Trophoblast cell (in vitro differentiated cells and primary cell): ENCODE results near the gene HGF.

Experiments used
- DNase-seq, 2 donors: peaks; one replicate each; pipeline ENCODE4 v3.0.0-alpha.2; 2016
- H2AFZ ChIP-seq: 2 replicates; pipeline ENCODE4 v1.6.1; 2013; ENCODE audit warnings: low read length, moderate library complexity, mild to moderate bottlenecking; ENCODE audit not compliant: insufficient read depth, poor library complexity
- H2AK5ac ChIP-seq: 2 replicates; pipeline ENCODE4 v1.6.1; 2013; ENCODE audit warnings: mild to moderate bottlenecking, low read length
- H2BK120ac ChIP-seq: 2 replicates; pipeline ENCODE4 v1.6.1; 2013; ENCODE audit warnings: low read length, mild to moderate bottlenecking, moderate library complexity; ENCODE audit not compliant: insufficient read depth, poor library complexity
- H2BK12ac ChIP-seq: 2 replicates; pipeline ENCODE4 v1.6.1; 2013; ENCODE audit warnings: mild to moderate bottlenecking, low read length, moderate library complexity
- H2BK5ac ChIP-seq: 2 replicates; pipeline ENCODE4 v1.6.1; 2013; ENCODE audit warnings: low read length, low read depth, moderate library complexity, mild to moderate bottlenecking; ENCODE audit not compliant: poor library complexity
- H3K14ac ChIP-seq: 2 replicates; pipeline ENCODE4 v1.6.1; 2013; ENCODE audit warnings: mild to moderate bottlenecking, low read length
- H3K18ac ChIP-seq: 2 replicates; pipeline ENCODE4 v1.6.1; 2013; ENCODE audit warnings: mild to moderate bottlenecking, low read length
- H3K23ac ChIP-seq: 2 replicates; pipeline ENCODE4 v1.6.1; 2013; ENCODE audit warnings: low read length
- H3K27ac ChIP-seq: 2 replicates; pipeline ENCODE4 v1.5.1; 2013; ENCODE audit warnings: low read depth, mild to moderate bottlenecking, inconsistent platforms, low read length, moderate library complexity
- H3K27me3 ChIP-seq: 2 replicates; pipeline ENCODE4 v1.6.1; 2013; ENCODE audit warnings: inconsistent platforms, mild to moderate bottlenecking, low read length, moderate library complexity; ENCODE audit not compliant: insufficient read depth
- H3K36me3 ChIP-seq, 2 experiments: 1 replicate in 1 of 2; 2 replicates in 1 of 2; pipeline ENCODE4 v1.6.1; 2013; ENCODE audit warnings: low read length in 2 of 2, mild to moderate bottlenecking in 2 of 2, moderate library complexity in 1 of 2; ENCODE audit not compliant: insufficient read depth in 2 of 2, control insufficient read depth in 1 of 2
- H3K4ac ChIP-seq: 2 replicates; pipeline ENCODE4 v1.6.1; 2013; ENCODE audit warnings: low read depth, mild to moderate bottlenecking, low read length, moderate library complexity
- H3K4me1 ChIP-seq, 2 experiments: 1 replicate in 1 of 2; 2 replicates in 1 of 2; pipeline ENCODE4 v1.6.1; 2013; ENCODE audit warnings: low read length in 2 of 2, mild to moderate bottlenecking in 2 of 2, moderate library complexity in 1 of 2; ENCODE audit not compliant: insufficient read depth in 2 of 2, control insufficient read depth in 1 of 2
- H3K4me2 ChIP-seq: 2 replicates; pipeline ENCODE4 v1.6.1; 2013; ENCODE audit warnings: inconsistent platforms, mild to moderate bottlenecking, low read length, moderate library complexity
- H3K4me3 ChIP-seq: 2 replicates; pipeline ENCODE4 v1.5.1; 2013; ENCODE audit warnings: mild to moderate bottlenecking, low read depth, low read length, inconsistent platforms
- H3K79me1 ChIP-seq: one replicate; pipeline ENCODE4 v1.6.1; 2013; ENCODE audit warnings: low read length
- H3K79me2 ChIP-seq: 2 replicates; pipeline ENCODE4 v1.6.1; 2013; ENCODE audit warnings: low read length, mild to moderate bottlenecking; ENCODE audit not compliant: control insufficient read depth, insufficient read depth, poor library complexity
- H3K9ac ChIP-seq: 2 replicates; pipeline ENCODE4 v1.6.1; 2013; ENCODE audit warnings: mild to moderate bottlenecking, low read length
- H3K9me3 ChIP-seq: 2 replicates; pipeline ENCODE4 v1.6.1; 2013; ENCODE audit warnings: low read depth, mild to moderate bottlenecking, control low read depth, inconsistent platforms, low read length; ENCODE audit not compliant: insufficient read depth
- H4K12ac ChIP-seq: 2 replicates; pipeline ENCODE4 v1.6.1; 2013; ENCODE audit warnings: low read depth, mild to moderate bottlenecking, low read length, moderate library complexity
- H4K8ac ChIP-seq: 2 replicates; pipeline ENCODE4 v1.6.1; 2013; ENCODE audit warnings: low read depth, mild to moderate bottlenecking, low read length, moderate library complexity
- H4K91ac ChIP-seq: one replicate; pipeline ENCODE4 v1.6.1; 2013; ENCODE audit warnings: low read depth, mild to moderate bottlenecking, low read length, moderate library complexity
- WGBS: extraction: QIAGEN DNeasy Blood & Tissue Kit; methylation state at CpG from one replicate; pipeline ENCODE4 v1.1.7; 2013; ENCODE audit warnings: missing lambda C conversion rate; ENCODE audit not compliant: insufficient read length, insufficient coverage; ENCODE audit errors: extremely low coverage; 5-methylcytosine and 5-hydroxymethylcytosine counted together

HGF gene

GRCh38 chr7:81753392-81753791 is 16.5 kb downstream of the HGF start:
- no peak overlapping the region for H4K8ac ChIP-seq
- H3K14ac ChIP-seq = no peak overlapping the region
- H4K12ac ChIP-seq = no peak overlapping the region
- no peak overlapping the region for H3K27ac ChIP-seq
- H3K27me3 ChIP-seq = no peaks in the 10 kb centered on the region
- no peaks in the 10 kb centered on the region for H3K36me3 ChIP-seq
- no peaks in the 10 kb centered on the region for H3K4me1 ChIP-seq
- H3K4ac ChIP-seq = no peak overlapping the region
- no peaks in the 10 kb centered on the region for H3K79me1 ChIP-seq
- no peak overlapping the region for H3K4me3 ChIP-seq
- no peak overlapping the region for H2BK5ac ChIP-seq
- no peak overlapping the region for H2BK120ac ChIP-seq
- no peak overlapping the region for H2AK5ac ChIP-seq
- no peak overlapping the region for H3K23ac ChIP-seq
- H2AFZ ChIP-seq = no peak overlapping the region
- no peak overlapping the region for H2BK12ac ChIP-seq
- no peak overlapping the region for H4K91ac ChIP-seq
- no peak overlapping the region for H3K18ac ChIP-seq
- H3K9me3 ChIP-seq = no peaks in the 10 kb centered on the region
- no CpG with 5 or more reads among the region's 1 CpG for WGBS
- no peak for DNase-seq
- no peaks in the 10 kb centered on the region for H3K79me2 ChIP-seq
- no peak overlapping the region for H3K9ac ChIP-seq
- H3K4me2 ChIP-seq = no peak overlapping the region

GRCh38 chr7:81752318-81752714 is 17.5 kb downstream of the HGF start:
- no peak overlapping the region for H3K14ac ChIP-seq
- H3K9me3 ChIP-seq = no peaks in the 10 kb centered on the region
- H3K79me2 ChIP-seq = no peaks in the 10 kb centered on the region
- no peaks in the 10 kb centered on the region for H3K27me3 ChIP-seq
- H3K9ac ChIP-seq = no peak overlapping the region
- H3K79me1 ChIP-seq = no peaks in the 10 kb centered on the region
- no peak overlapping the region for H2BK120ac ChIP-seq
- no peak overlapping the region for H2AK5ac ChIP-seq
- no peak overlapping the region for H4K8ac ChIP-seq
- no peak overlapping the region for H4K91ac ChIP-seq
- H3K23ac ChIP-seq = no peak overlapping the region
- no peak overlapping the region for H3K27ac ChIP-seq
- no peak overlapping the region for H3K4me2 ChIP-seq
- no CpG with 5 or more reads among the region's 3 CpGs for WGBS
- no peak overlapping the region for H2BK5ac ChIP-seq
- no peaks in the 10 kb centered on the region for H3K4me1 ChIP-seq
- H3K4me3 ChIP-seq = no peak overlapping the region
- no peak overlapping the region for H2BK12ac ChIP-seq
- H3K4ac ChIP-seq = no peak overlapping the region
- H2AFZ ChIP-seq = no peak overlapping the region
- no peak overlapping the region for H3K18ac ChIP-seq
- no peak overlapping the region for H4K12ac ChIP-seq
- DNase-seq = no peak
- no peaks in the 10 kb centered on the region for H3K36me3 ChIP-seq

DNA sequence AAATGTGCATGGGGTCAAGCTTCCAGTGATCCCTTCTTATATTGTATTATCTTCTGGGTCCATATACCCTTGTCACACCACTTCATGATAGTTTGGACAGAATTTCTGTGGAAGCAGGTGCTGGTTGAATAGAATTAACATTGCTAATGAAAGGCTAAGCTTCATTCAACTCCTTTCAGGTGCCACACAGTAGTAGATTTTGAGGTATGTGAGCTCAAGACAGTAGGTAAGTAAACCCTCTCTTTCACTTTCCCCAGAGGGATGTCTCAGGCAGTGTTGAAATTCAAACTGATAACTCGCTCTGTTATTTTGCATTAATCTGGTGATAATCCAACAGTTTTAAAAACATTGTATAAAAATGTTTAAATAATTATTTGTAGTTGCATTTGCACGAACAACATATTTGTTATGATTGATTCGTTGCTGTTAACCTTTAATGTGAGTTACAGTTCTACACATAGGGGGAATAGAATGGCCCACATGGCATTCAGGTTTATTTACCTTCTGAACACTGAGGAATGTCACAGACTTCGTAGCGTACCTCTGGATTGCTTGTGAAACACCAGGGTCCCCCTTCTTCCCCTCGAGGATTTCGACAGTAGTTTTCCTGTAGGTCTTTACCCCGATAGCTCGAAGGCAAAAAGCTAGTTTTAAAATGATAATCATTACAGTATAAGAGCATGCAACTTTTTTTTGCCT is 18.1 kb downstream of the HGF start:
- Histone ChIP-seq H3K27ac (no peak overlapping the region), H3K18ac (no peak overlapping the region), H4K8ac (no peak overlapping the region), H3K9ac (no peak overlapping the region), H3K4ac (no peak overlapping the region), H3K79me2 (no peaks in the 10 kb centered on the region), H3K27me3 (no peaks in the 10 kb centered on the region), H3K23ac (no peak overlapping the region), H4K91ac (no peak overlapping the region), H4K12ac (no peak overlapping the region), H2AFZ (no peak overlapping the region), H3K4me2 (no peak overlapping the region), H2AK5ac (no peak overlapping the region), H2BK5ac (no peak overlapping the region), H3K79me1 (no peaks in the 10 kb centered on the region), H3K4me1 (no peaks in the 10 kb centered on the region), H3K36me3 (no peaks in the 10 kb centered on the region), H3K9me3 (no peaks in the 10 kb centered on the region), H3K4me3 (no peak overlapping the region), H2BK120ac (no peak overlapping the region), H2BK12ac (no peak overlapping the region), H3K14ac (no peak overlapping the region)
- no CpG with 5 or more reads among the region's 9 CpGs for WGBS
- DNase-seq = no peak

GRCh38 chr7:81745637-81746036 is 24.2 kb downstream of the HGF start:
- Histone ChIP-seq H2AFZ (no peak overlapping the region), H3K18ac (no peak overlapping the region), H3K4me2 (no peak overlapping the region), H4K91ac (no peak overlapping the region), H3K79me2 (no peaks in the 10 kb centered on the region), H3K14ac (no peak overlapping the region), H4K12ac (no peak overlapping the region), H4K8ac (no peak overlapping the region), H2BK120ac (no peak overlapping the region), H3K79me1 (no peaks in the 10 kb centered on the region), H3K9me3 (no peaks in the 10 kb centered on the region), H3K4ac (no peak overlapping the region), H3K36me3 (no peaks in the 10 kb centered on the region), H3K27ac (no peak overlapping the region), H2BK12ac (no peak overlapping the region), H3K27me3 (no peaks in the 10 kb centered on the region), H3K4me1 (peaks cover 0 to 3% of the 10 kb centered on the region in 2 experiments), H2BK5ac (no peak overlapping the region), H3K23ac (no peak overlapping the region), H3K4me3 (no peak overlapping the region), H3K9ac (no peak overlapping the region), H2AK5ac (no peak overlapping the region)
- no peak for DNase-seq
- no CpG with 5 or more reads among the region's 2 CpGs for WGBS
